ENCODE data around the gene ADARB2.

- TF ChIP-seq EZH2 (IDR thresholded peaks at IDR 0.05; ENCODE audit: insufficient read depth, poor library complexity, severe bottlenecking) (no peak), EZH2phosphoT487 (IDR thresholded peaks at IDR 0.05; ENCODE audit: insufficient read depth, low read depth) (no peak)
Measured at GRCh38 chr10:1249142-1249920, 488.0 kb downstream of the ADARB2 start.
